H1 (cell line): ENCODE results near the gene POLR2A. TPM values are rescaled to one million over a fixed set of nuclear protein-coding genes. Genes with fewer than 3 reads are reported as not detected.

Source experiments
- CTCF ChIA-PET: fragments of 300-600 bp; sonication (Branson Sonifier 250); formaldehyde crosslinking; loops from one replicate; lab custom pipeline; 2021; ENCODE audit not compliant: partially characterized antibody; lab: Charles Lee
- POLR2A ChIA-PET: fragments of 300-600 bp; sonication (Branson Sonifier 250); formaldehyde crosslinking; loops from one replicate; lab custom pipeline; 2021; ENCODE audit warnings: inconsistent platforms; ENCODE audit not compliant: partially characterized antibody; lab: Charles Lee
- DNase-seq, 2 experiments: peaks; one replicate each; pipeline versions ENCODE4 v3.0.0 to v3.0.0-alpha.2; 2010 to 2022; ENCODE audit warnings: low spot score in 2 of 2, low read depth in 1 of 2, mixed read lengths in 1 of 2
- FAIRE-seq: peaks from 2 replicates; lab custom pipeline; 2011; peaks lifted over from hg19 to GRCh38; lab: Jason Lieb, UNC
- H2AFZ ChIP-seq: 2 replicates; pipeline ENCODE4 v1.8.1; 2012; ENCODE audit warnings: low read length, inconsistent platforms
- H2AK5ac ChIP-seq: 2 replicates; pipeline ENCODE4 v1.6.1; 2013; ENCODE audit warnings: low read depth, low read length
- H2BK120ac ChIP-seq: replicated peaks from 2 replicates; pipeline ENCODE3; 2013; ENCODE audit warnings: low read depth, low read length, inconsistent platforms
- H2BK12ac ChIP-seq: 2 replicates; pipeline ENCODE4 v1.6.1; 2013; ENCODE audit warnings: low read depth, low read length
- H2BK15ac ChIP-seq: 2 replicates; pipeline ENCODE4 v1.6.1; 2013; ENCODE audit warnings: low read length
- H2BK20ac ChIP-seq: 2 replicates; pipeline ENCODE4 v1.6.1; 2013; ENCODE audit warnings: low read length
- H2BK5ac ChIP-seq: 2 replicates; pipeline ENCODE4 v1.6.1; 2013; ENCODE audit warnings: low read depth, low read length
- H3K14ac ChIP-seq: 2 replicates; pipeline ENCODE4 v1.6.1; 2013; ENCODE audit warnings: inconsistent platforms; ENCODE audit not compliant: insufficient read length
- H3K18ac ChIP-seq: 2 replicates; pipeline ENCODE4 v1.6.1; 2013; ENCODE audit warnings: low read length; ENCODE audit errors: extremely low read depth
- H3K23ac ChIP-seq: 2 replicates; pipeline ENCODE4 v1.6.1; 2013; ENCODE audit warnings: inconsistent platforms; ENCODE audit not compliant: insufficient read length
- H3K23me2 ChIP-seq: 2 replicates; pipeline ENCODE4 v1.6.1; 2013; ENCODE audit warnings: low read depth, low read length
- H3K27ac ChIP-seq: 2 replicates; pipeline ENCODE4 v1.6.1; 2011; ENCODE audit warnings: low read depth, low read length, inconsistent platforms
- H3K27me3 ChIP-seq, 4 experiments: replicated peaks in 1 of 4; 1 replicate in 1 of 4; 2 replicates in 3 of 4; pipeline versions ENCODE4 v1.6.1 to v1.8.1; 2011 to 2013; ENCODE audit warnings: low read length in 3 of 4, mild to moderate bottlenecking in 3 of 4, inconsistent platforms in 2 of 4, mixed read lengths in 2 of 4, moderate library complexity in 1 of 4; ENCODE audit not compliant: control insufficient read depth in 3 of 4, insufficient read depth in 3 of 4; ENCODE audit errors: extremely low read depth in 1 of 4
- H3K36me3 ChIP-seq, 4 experiments: 2 replicates each; pipeline versions ENCODE4 v1.6.1 to v1.8.1; 2011 to 2013; ENCODE audit warnings: mild to moderate bottlenecking in 4 of 4, low read length in 3 of 4, moderate library complexity in 2 of 4, control low read depth in 1 of 4, inconsistent platforms in 1 of 4; ENCODE audit not compliant: insufficient read depth in 4 of 4, control insufficient read depth in 2 of 4
- H3K4ac ChIP-seq: replicated peaks from 2 replicates; pipeline ENCODE3; 2013; ENCODE audit warnings: low read length, low read depth, mixed read lengths, inconsistent platforms; ENCODE audit not compliant: insufficient read length
- H3K4me1 ChIP-seq, 4 experiments: replicated peaks in 1 of 4; 1 replicate in 1 of 4; 2 replicates in 3 of 4; pipeline versions ENCODE4 v1.6.1 to v1.8.1; 2011 to 2013; ENCODE audit warnings: low read length in 3 of 4, inconsistent platforms in 2 of 4, mixed read lengths in 1 of 4; ENCODE audit not compliant: insufficient read depth in 4 of 4, control insufficient read depth in 3 of 4
- H3K4me2 ChIP-seq, 2 experiments: 2 replicates each; pipeline versions ENCODE4 v1.6.1 to v1.8.1; 2011 to 2013; ENCODE audit warnings: low read depth in 2 of 2, low read length in 2 of 2, control low read depth in 1 of 2, inconsistent platforms in 1 of 2, mild to moderate bottlenecking in 1 of 2; ENCODE audit not compliant: insufficient read depth in 1 of 2
- H3K4me3 ChIP-seq, 4 experiments: fragments of 200-600, 300-600 bp in 1 of 4; sonication (generic), shearing (Covaris generic), sonication (Bioruptor Twin) in 1 of 4; 2 replicates each; pipeline versions ENCODE4 v1.5.1 to v1.8.1; 2011 to 2016; ENCODE audit warnings: low read length in 4 of 4, low read depth in 3 of 4, control low read depth in 2 of 4, inconsistent platforms in 2 of 4, mild to moderate bottlenecking in 2 of 4, mixed read lengths in 1 of 4, moderate library complexity in 1 of 4; ENCODE audit not compliant: insufficient read depth in 2 of 4; ENCODE audit errors: extremely low read depth in 1 of 4
- H3K56ac ChIP-seq: replicated peaks from 2 replicates; pipeline ENCODE3; 2013; ENCODE audit warnings: low read depth, mild to moderate bottlenecking, mixed read lengths, low read length, inconsistent platforms; ENCODE audit not compliant: insufficient read length
- H3K79me1 ChIP-seq: 2 replicates; pipeline ENCODE4 v1.6.1; 2013; ENCODE audit warnings: low read depth, low read length, control low read depth
- H3K79me2 ChIP-seq, 2 experiments: 2 replicates each; pipeline versions ENCODE4 v1.6.1 to v1.8.1; 2012 to 2013; ENCODE audit warnings: low read length in 2 of 2, mild to moderate bottlenecking in 2 of 2, inconsistent platforms in 1 of 2; ENCODE audit not compliant: insufficient read depth in 2 of 2, control insufficient read depth in 1 of 2
- H3K9ac ChIP-seq, 4 experiments: replicated peaks in 1 of 4; 1 replicate in 1 of 4; 2 replicates in 3 of 4; pipeline versions ENCODE4 v1.6.1 to v1.8.1; 2011 to 2013; ENCODE audit warnings: low read depth in 3 of 4, low read length in 3 of 4, control low read depth in 2 of 4, mild to moderate bottlenecking in 2 of 4, moderate library complexity in 2 of 4, inconsistent platforms in 1 of 4; ENCODE audit errors: extremely low read depth in 1 of 4
- H3K9me3 ChIP-seq, 2 experiments: 2 replicates each; pipeline versions ENCODE4 v1.6.1 to v1.8.1; 2012 to 2013; ENCODE audit warnings: mild to moderate bottlenecking in 2 of 2, moderate library complexity in 2 of 2, control low read depth in 1 of 2, inconsistent platforms in 1 of 2, low read depth in 1 of 2, low read length in 1 of 2, mixed read lengths in 1 of 2; ENCODE audit not compliant: insufficient read depth in 2 of 2
- H4K20me1 ChIP-seq, 2 experiments: replicated peaks in 1 of 2; 2 replicates each; pipeline versions ENCODE3 to v1.8.1; 2011 to 2013; ENCODE audit warnings: inconsistent platforms in 2 of 2, low read length in 2 of 2, mild to moderate bottlenecking in 1 of 2; ENCODE audit not compliant: insufficient read depth in 2 of 2, control insufficient read depth in 1 of 2
- H4K5ac ChIP-seq: 2 replicates; pipeline ENCODE4 v1.6.1; 2013; ENCODE audit warnings: low read length, low read depth, mixed read lengths, inconsistent platforms; ENCODE audit not compliant: insufficient read length
- H4K8ac ChIP-seq: 2 replicates; pipeline ENCODE4 v1.8.0; 2013; ENCODE audit warnings: mild to moderate bottlenecking, moderate library complexity, low read length, inconsistent platforms; ENCODE audit not compliant: insufficient read depth; ENCODE audit errors: extremely low read depth
- H4K91ac ChIP-seq: replicated peaks from 2 replicates; pipeline ENCODE3; 2013; ENCODE audit warnings: low read length, mixed read lengths, inconsistent platforms; ENCODE audit not compliant: insufficient read length
- ASH2L ChIP-seq: fragments of 200-600, 300-600 bp; sonication (generic); IDR thresholded peaks from one replicate; pipeline ENCODE4 v1.7.1; 2017; ENCODE audit warnings: low read length
- BACH1 ChIP-seq: IDR thresholded peaks from 2 replicates; pipeline ENCODE4 v1.6.1; 2012; ENCODE audit warnings: low read length, improper control_type of control experiment
- BCL11A ChIP-seq, 2 experiments: IDR thresholded peaks; one replicate each; pipeline ENCODE4 v1.6.1; 2011; ENCODE audit warnings: low read depth in 2 of 2, low read length in 2 of 2, mild to moderate bottlenecking in 2 of 2
- CTBP2 ChIP-seq: IDR thresholded peaks from 2 replicates; pipeline ENCODE4 v1.7.0; 2011; ENCODE audit warnings: borderline replicate concordance, mild to moderate bottlenecking, moderate library complexity, mixed read lengths, low read length; ENCODE audit not compliant: insufficient read depth, insufficient read length
- HDAC6 ChIP-seq: IDR thresholded peaks from one replicate; pipeline ENCODE4 v1.7.1; 2012; ENCODE audit warnings: low read depth, mild to moderate bottlenecking, inconsistent platforms, low read length, moderate library complexity
- NANOG ChIP-seq: IDR thresholded peaks from 2 replicates; pipeline ENCODE4 v1.6.1; 2011; ENCODE audit warnings: low read length, low read depth, mild to moderate bottlenecking, inconsistent platforms; ENCODE audit not compliant: insufficient read depth, poor library complexity, severe bottlenecking
- POLR2AphosphoS5 ChIP-seq: IDR thresholded peaks from 2 replicates; pipeline ENCODE4 v1.6.1; 2011; ENCODE audit warnings: low read depth, low read length
- POU5F1 ChIP-seq: IDR thresholded peaks from 2 replicates; pipeline ENCODE4 v1.6.1; 2011; ENCODE audit warnings: low read depth, mild to moderate bottlenecking, low read length, moderate library complexity
- RAD21 ChIP-seq, 2 experiments: IDR thresholded peaks in 1 of 2; conservative IDR thresholded peaks in 1 of 2; 2 replicates each; pipeline ENCODE4 v1.6.1; 2011; ENCODE audit warnings: low read depth in 2 of 2, low read length in 2 of 2, improper control_type of control experiment in 1 of 2, inconsistent platforms in 1 of 2, mild to moderate bottlenecking in 1 of 2, moderate library complexity in 1 of 2
- RFX5 ChIP-seq: IDR thresholded peaks from 2 replicates; pipeline ENCODE4 v1.6.1; 2011; ENCODE audit warnings: low read depth, low read length, improper control_type of control experiment, borderline replicate concordance
- SP4 ChIP-seq: IDR thresholded peaks from 2 replicates; pipeline ENCODE4 v1.6.1; 2012; ENCODE audit warnings: low read length, inconsistent platforms
- SRF ChIP-seq: IDR thresholded peaks from 2 replicates; pipeline ENCODE4 v1.6.1; 2011; ENCODE audit warnings: mild to moderate bottlenecking, low read depth, low read length, moderate library complexity
- SUZ12 ChIP-seq: fragments of 200-600 bp; sonication (generic); IDR thresholded peaks from 2 replicates; pipeline ENCODE4 v1.6.1; 2012; ENCODE audit warnings: mild to moderate bottlenecking, inconsistent platforms, low read length, moderate library complexity, mixed read lengths
- TAF7 ChIP-seq: optimal IDR thresholded peaks from 2 replicates; pipeline ENCODE3; 2011; ENCODE audit warnings: low read depth, mild to moderate bottlenecking, inconsistent platforms, low read length, moderate library complexity, borderline replicate concordance
- WGBS, 2 experiments: shearing (Covaris generic) in 1 of 2; methylation state at CpG; one replicate each; pipeline versions ENCODE4 v1.1.6 to v1.1.7; 2013 to 2015; ENCODE audit warnings: low lambda C conversion rate in 2 of 2, mixed read lengths in 2 of 2, inconsistent platforms in 1 of 2, low coverage in 1 of 2, missing lambda C conversion rate in 1 of 2; ENCODE audit not compliant: insufficient replicate concordance in 2 of 2, insufficient coverage in 1 of 2, insufficient read length in 1 of 2; ENCODE audit errors: extremely low coverage in 1 of 2, missing lambda C conversion rate in 1 of 2; 5-methylcytosine and 5-hydroxymethylcytosine counted together
- polyA plus RNA-seq, 7 experiments: library from polyadenylated mRNA; depleted of rRNA in 3 of 7; stranded (reverse) in 5 of 7; unstranded in 2 of 7; fragments of >200 nt in 5 of 7; fragments of 200-250 nt in 2 of 7; gene quantifications; 1 replicate in 5 of 7; 2 replicates in 1 of 7; 4 replicates in 1 of 7; pipeline versions ENCODE4 v1.2.1 to v1.2.3, GENCODE V29; 2011 to 2013; ENCODE audit warnings: missing spikeins in 2 of 7, mixed read lengths in 2 of 7
- total RNA-seq: library from RNA; stranded (reverse); fragmentation: NEBNext Ultra II Directional; extraction: Animal tissue kit (Norgen Biotek cat#: 25700); gene quantifications from 2 replicates; pipeline ENCODE4 v1.2.1, GENCODE V29; 2021

Gene POLR2A
- total and polyA plus RNA-seq, 2 of the 8 experiments (the other 6 are each of a cell fraction or from before 2014, with no cell fraction given), result 26.8 to 150 TPM

GRCh38 chr17:7523033-7523432 lies 38.9 kb downstream of the POLR2A start:
- ChIA-PET CTCF (interaction anchor here (0.6 to 1.6 kb wide), 13 partner anchors 9 to 401 kb away, joined by 3 to 12 read pairs (median 3); no protein-coding TSS in a partner anchor), POLR2A (interaction anchor here (0.9 to 2.0 kb wide), 7 partner anchors 9 to 66 kb away, joined by 3 to 13 read pairs (median 4); partner anchors contain the start of gene TNFSF12)
- Histone ChIP-seq H3K23me2 (no peaks in the 10 kb centered on the region), H3K56ac (no peak overlapping the region), H2BK20ac (no peak overlapping the region), H4K5ac (no peak overlapping the region), H2AFZ (no peak overlapping the region), H3K4me2 (0 out of 4 replicates have a peak overlapping the region, but pooled peaks of 1 of the 2 experiments have one; percentile 18), H3K27me3 (no peaks in the 10 kb centered on the region), H3K9me3 (peaks cover 5 to 7% of the 10 kb centered on the region in 2 experiments; a peak in 3 of 4 replicates), H3K27ac (no peak overlapping the region), H3K18ac (no peak overlapping the region), H3K23ac (no peak overlapping the region), H4K91ac (no peak overlapping the region), H3K14ac (no peak overlapping the region), H2BK120ac (no peak overlapping the region), H3K36me3 (no peaks in the 10 kb centered on the region), H3K79me2 (no peaks in the 10 kb centered on the region), H4K20me1 (no peaks in the 10 kb centered on the region), H3K4ac (no peak overlapping the region), H3K9ac (no peak overlapping the region), H2BK15ac (no peak overlapping the region), H4K8ac (0 out of 2 replicates have a peak overlapping the region, but pooled peaks have one; percentile 7), H2BK5ac (no peak overlapping the region), H3K79me1 (no peaks in the 10 kb centered on the region), H3K4me3 (0 out of 8 replicates have a peak overlapping the region, but pooled peaks of 1 of the 4 experiments have one; percentile 10), H2BK12ac (no peak overlapping the region), H3K4me1 (no peaks in the 10 kb centered on the region), H2AK5ac (no peak overlapping the region)
- WGBS, 2 experiments, result 54% methylated on average over 10 of the region's 10 CpGs; no CpG with 5 or more reads in 1 of the 2 experiments
- peak; percentile 88 for FAIRE-seq
- peak; percentile 65 to 79 for DNase-seq
- TF ChIP-seq RFX5 (no peak), NANOG (no peak), HDAC6 (no peak), TAF7 (no peak), RAD21 (IDR thresholded peaks at IDR 0.05 in 1 of 2, conservative IDR thresholded peaks at IDR 0.05 in 1 of 2; ENCODE audit: low read depth in 2 of 2, low read length in 2 of 2) (peak; percentile 31 to 42; a peak in 2 of 4 replicates), SRF (no peak), POLR2AphosphoS5 (no peak), ASH2L (peak; percentile 55), CTBP2 (no peak), BACH1 (no peak), POU5F1 (no peak), BCL11A (IDR thresholded peaks at IDR 0.05; ENCODE audit: low read depth in 2 of 2, low read length in 2 of 2) (no peak), SUZ12 (no peak), SP4 (no peak)
